AG09319 (cell line): Measurements from ENCODE around the gene RSPH9.

Experiments used
- DNase-seq: peaks from one replicate; pipeline ENCODE4 v3.0.0-alpha.2; 2010; ENCODE audit warnings: low read depth; ENCODE audit errors: extremely low read depth
- TF ChIP-seq, protein P1 (sequence below): IDR thresholded peaks from 2 replicates; pipeline ENCODE4 v1.5.1; 2011; ENCODE audit warnings: low read depth, mild to moderate bottlenecking, inconsistent platforms, low read length, moderate library complexity

The RSPH9 gene

DNA sequence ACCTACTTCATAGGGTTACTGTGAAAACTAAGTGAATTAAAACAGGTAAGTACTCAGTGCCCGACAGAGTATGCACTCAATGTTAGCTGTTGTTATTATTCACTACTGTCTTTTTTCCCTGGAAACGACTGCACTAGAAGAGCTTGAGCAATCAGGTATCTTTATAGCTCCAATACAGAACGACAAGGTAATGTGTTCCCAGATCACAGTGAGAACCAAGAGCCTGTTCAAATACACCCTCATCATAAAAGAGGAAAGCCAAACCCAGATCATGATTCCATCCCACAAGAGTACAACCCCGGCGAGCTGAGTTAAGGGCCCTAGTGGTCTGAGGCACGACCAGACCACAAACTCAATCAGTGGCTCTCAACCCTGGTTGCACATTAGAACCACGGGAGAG lies 32.9 kb downstream of the RSPH9 start:
- TF ChIP-seq, protein P1, sequence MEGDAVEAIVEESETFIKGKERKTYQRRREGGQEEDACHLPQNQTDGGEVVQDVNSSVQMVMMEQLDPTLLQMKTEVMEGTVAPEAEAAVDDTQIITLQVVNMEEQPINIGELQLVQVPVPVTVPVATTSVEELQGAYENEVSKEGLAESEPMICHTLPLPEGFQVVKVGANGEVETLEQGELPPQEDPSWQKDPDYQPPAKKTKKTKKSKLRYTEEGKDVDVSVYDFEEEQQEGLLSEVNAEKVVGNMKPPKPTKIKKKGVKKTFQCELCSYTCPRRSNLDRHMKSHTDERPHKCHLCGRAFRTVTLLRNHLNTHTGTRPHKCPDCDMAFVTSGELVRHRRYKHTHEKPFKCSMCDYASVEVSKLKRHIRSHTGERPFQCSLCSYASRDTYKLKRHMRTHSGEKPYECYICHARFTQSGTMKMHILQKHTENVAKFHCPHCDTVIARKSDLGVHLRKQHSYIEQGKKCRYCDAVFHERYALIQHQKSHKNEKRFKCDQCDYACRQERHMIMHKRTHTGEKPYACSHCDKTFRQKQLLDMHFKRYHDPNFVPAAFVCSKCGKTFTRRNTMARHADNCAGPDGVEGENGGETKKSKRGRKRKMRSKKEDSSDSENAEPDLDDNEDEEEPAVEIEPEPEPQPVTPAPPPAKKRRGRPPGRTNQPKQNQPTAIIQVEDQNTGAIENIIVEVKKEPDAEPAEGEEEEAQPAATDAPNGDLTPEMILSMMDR: no peak
- no peak for DNase-seq

DNA sequence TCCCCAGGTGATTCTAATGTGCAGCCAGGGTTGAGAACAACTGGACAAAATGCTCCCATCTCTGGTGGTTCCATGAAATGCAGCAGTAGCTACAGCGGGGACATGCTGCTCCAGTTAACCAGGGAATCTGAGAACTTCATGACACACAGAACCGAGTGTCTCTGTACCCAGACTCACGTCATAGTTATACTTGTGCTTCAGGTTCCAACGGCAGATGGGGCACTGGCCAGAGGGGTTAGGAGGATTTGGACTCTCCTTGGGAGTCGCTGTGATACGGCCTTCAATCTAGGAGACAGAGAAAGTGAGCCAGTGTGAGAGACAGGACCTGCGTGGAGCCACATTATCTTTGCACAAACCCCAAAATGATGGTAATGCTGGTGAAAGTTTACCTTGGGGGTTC lies 33.5 kb downstream of the RSPH9 start:
- DNase-seq: no peak
- TF ChIP-seq, protein P1: no peak

DNA sequence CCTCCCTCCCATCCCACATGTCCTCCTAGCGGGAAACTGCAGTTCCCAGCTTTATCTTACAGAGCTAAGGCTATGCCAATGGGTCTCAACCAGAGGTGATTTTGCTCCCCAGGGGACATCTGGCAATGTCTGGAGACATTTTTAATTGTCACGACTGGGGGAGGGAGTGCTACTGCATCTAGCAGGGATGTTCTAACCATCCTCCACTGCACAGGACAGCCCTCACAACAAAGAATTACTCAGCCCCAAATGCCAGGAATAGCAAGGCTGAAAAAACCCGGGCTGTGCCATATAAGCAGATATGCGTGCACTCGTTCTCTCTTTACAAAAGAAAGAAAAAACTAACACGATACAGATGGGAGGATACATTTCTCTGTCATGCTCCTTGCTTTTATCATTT lies 34.2 kb downstream of the RSPH9 start:
- no peak for DNase-seq
- TF ChIP-seq, protein P1: no peak

DNA sequence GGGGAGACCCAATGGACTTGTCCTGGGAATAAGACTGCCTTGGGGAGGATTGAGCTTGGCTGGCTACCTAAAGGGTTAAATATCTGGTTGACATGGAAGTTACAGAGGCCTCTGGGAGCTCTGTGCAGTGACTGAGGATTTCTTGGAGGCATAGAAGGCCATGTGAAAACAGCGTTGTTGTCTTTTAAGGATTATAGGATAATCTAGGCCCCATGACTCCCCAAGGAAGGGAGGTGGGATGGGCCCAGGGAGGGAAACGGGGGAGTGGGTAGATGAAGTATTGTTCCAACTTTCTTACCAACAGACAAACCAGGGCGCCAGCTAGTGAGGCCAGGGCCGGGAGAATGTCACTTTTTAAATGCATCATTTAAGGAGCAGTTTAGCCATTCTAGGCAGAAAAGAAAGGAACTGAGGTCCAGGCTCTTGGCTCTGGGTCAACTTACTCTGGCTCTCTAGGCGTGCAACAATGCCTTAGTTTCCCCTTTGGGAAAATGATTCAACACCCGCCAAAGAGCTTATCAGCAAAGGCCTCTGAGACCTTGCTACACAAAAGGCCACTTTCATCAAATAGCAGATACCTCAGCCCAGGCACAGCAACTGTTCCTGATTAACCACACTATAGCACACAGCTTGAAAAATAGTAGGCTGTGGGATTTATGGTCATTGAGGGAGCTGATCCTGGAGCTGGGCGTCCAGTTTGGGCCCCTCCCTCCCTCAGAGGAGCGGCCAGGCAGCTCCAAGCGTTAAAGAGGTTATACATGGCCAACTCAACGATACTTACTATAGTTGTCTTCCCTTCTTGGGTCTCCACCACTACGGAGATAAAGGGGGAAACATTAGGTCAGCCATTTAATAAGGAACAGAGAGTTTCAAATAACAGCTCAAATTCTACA lies 35.7 kb downstream of the RSPH9 start:
- DNase-seq: no peak
- TF ChIP-seq, protein P1: no peak

DNA sequence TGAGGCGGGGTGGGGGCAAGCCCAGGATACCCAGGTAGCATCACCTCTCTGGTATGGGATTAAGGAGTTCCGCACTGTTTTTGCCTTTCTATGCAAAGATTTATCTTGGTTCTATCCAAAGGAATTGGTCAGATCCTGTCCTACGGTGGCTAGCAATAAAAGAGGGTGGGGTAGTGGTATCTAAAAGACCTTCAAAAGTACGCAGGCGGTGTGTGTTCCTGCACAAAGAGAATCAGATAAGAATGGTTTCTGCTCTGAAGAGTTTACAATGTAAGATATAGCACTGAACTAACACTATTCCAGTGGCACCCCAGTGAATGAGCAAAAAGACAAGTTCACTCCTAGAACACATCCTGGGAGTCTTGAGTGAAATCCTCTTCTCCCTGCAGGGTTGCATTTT lies 36.5 kb downstream of the RSPH9 start:
- no peak for DNase-seq
- TF ChIP-seq, protein P1: no peak

DNA sequence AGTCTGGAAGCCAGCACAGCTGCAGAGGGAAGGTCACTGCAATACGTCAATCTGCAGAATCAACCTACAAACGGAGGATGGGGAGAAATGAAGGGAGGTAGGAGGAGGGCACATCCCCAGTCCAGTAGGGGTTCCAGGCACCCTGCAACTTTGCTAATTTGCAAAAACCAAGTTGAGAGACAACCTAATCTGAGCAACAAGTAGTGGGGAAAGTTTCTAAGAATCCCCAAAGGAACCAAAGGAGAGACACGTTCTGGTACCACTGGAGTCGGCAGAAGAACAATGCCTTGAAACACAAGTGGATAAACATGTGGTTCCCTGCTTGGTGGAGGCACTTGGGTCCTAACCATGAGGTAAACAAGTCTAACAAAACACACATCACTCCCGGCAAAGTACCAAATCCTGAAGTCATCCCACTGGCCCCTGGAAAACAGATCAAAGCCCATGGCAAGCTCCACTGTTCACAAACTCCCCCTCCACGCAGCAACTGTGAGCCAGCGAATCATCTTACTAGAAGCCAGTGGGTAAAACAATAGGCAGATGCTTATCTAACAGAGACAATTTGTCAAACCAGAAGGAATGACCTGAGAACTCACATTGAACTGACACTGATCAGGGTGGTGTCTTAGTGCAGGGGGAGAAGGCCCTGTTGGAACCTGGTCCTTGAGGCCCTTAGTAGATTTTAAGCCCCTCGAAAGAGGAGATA lies 38.0 kb downstream of the RSPH9 start:
- TF ChIP-seq, protein P1: no peak
- no peak for DNase-seq
